A673 (cell line): Measurements from ENCODE around the gene CCDC97. TPM values are rescaled to one million over a fixed set of nuclear protein-coding genes. Genes with fewer than 3 reads are reported as not detected.
"Not testable (repeated sequence)": the region's sequence is repeated elsewhere in the genome, so short reads cannot be mapped to it uniquely, and the experiment has no call there.

Source experiments
- BruUV-seq: library from RNA; stranded (reverse); fragments of 400-500 nt; replicated peaks from 2 replicates; lab custom pipeline; 2021; lab: Mats Ljungman, UMichigan
- CTCF ChIA-PET: fragments of 300-600 bp; sonication (Branson Sonifier 250); formaldehyde crosslinking; loops from one replicate; lab custom pipeline; 2022; ENCODE audit warnings: antibody characterized with exemption; lab: Charles Lee
- POLR2A ChIA-PET: fragments of 300-600 bp; sonication (Branson Sonifier 250); formaldehyde crosslinking; loops from one replicate; lab custom pipeline; 2022; ENCODE audit warnings: antibody characterized with exemption; ENCODE audit not compliant: low non-redundant PET; lab: Charles Lee
- DNase-seq: peaks from one replicate; pipeline ENCODE4 v3.0.0-alpha.2; 2015; ENCODE audit warnings: low spot score
- H3K27ac ChIP-seq: fragments of 200-600 bp; sonication (generic); 2 replicates; pipeline ENCODE4 v1.5.1; 2016; ENCODE audit warnings: mixed run types, low read depth, mild to moderate bottlenecking, mixed read lengths, antibody characterized with exemption, low read length; ENCODE audit not compliant: poor library complexity, severe bottlenecking
- H3K27me3 ChIP-seq: fragments of 200-600 bp; sonication (generic); replicated peaks from 2 replicates; pipeline ENCODE4 v1.6.1; 2017; ENCODE audit warnings: mixed run types, low read depth, mild to moderate bottlenecking, mixed read lengths, antibody characterized with exemption, low read length; ENCODE audit not compliant: insufficient read depth, poor library complexity
- H3K36me3 ChIP-seq: fragments of 200-600 bp; sonication (generic); 2 replicates; pipeline ENCODE4 v1.6.1; 2016; ENCODE audit warnings: mixed run types, mild to moderate bottlenecking, mixed read lengths, antibody characterized with exemption, low read length; ENCODE audit not compliant: insufficient read depth, poor library complexity, severe bottlenecking
- H3K4me1 ChIP-seq: fragments of 200-600 bp; sonication (generic); 2 replicates; pipeline ENCODE4 v1.6.1; 2017; ENCODE audit warnings: mixed run types, mild to moderate bottlenecking, mixed read lengths, antibody characterized with exemption, low read length; ENCODE audit not compliant: insufficient read depth, poor library complexity, severe bottlenecking
- H3K4me3 ChIP-seq: fragments of 200-600 bp; sonication (generic); 2 replicates; pipeline ENCODE4 v1.5.1; 2016; ENCODE audit warnings: low read depth, mixed run types, mild to moderate bottlenecking, mixed read lengths, low read length; ENCODE audit not compliant: poor library complexity, severe bottlenecking
- H3K9me3 ChIP-seq: fragments of 200-600 bp; sonication (generic); 2 replicates; pipeline ENCODE4 v1.6.1; 2016; ENCODE audit warnings: mixed run types, low read depth, mild to moderate bottlenecking, mixed read lengths, antibody characterized with exemption, low read length; ENCODE audit not compliant: poor library complexity, severe bottlenecking
- CTCF ChIP-seq: fragments of 300-800, 200-600 bp; sonication (generic); conservative IDR thresholded peaks from 2 replicates; pipeline ENCODE4 v1.5.1; 2017; ENCODE audit warnings: low read depth, mild to moderate bottlenecking, antibody characterized with exemption, low read length, moderate library complexity, mixed read lengths
- EZH2 ChIP-seq: fragments of 200-600 bp; sonication (generic); IDR thresholded peaks from 2 replicates; pipeline ENCODE4 v1.6.1; 2017; ENCODE audit warnings: borderline replicate concordance, low read depth, mild to moderate bottlenecking, mixed read lengths, antibody characterized with exemption, low read length; ENCODE audit not compliant: poor library complexity, severe bottlenecking
- intact Hi-C: fragments of 100-400 bp; cut with micrococcal nuclease; formaldehyde crosslinking; loops from one replicate; pipeline ENCODE4 v1.10.0; 2022; ENCODE audit not compliant: unreplicated experiment
- total RNA-seq: library from RNA; stranded (reverse); gene quantifications from 2 replicates; pipeline ENCODE4 v1.2.3, GENCODE V29; 2021

Gene CCDC97
- total RNA-seq, 1 experiment from 2014 or later = 40.8 TPM

- POLR2A ChIA-PET = no interaction called here
- no peaks in the 10 kb centered on the region for H3K9me3 ChIP-seq
Measured at GRCh38 chr19:41366089-41366488, 56.1 kb downstream of the CCDC97 start.

GRCh38 chr19:41367848-41368301, 57.9 kb downstream of the CCDC97 start:
- intact Hi-C loops = no loop called here
- Histone ChIP-seq H3K27ac (no peak overlapping the region), H3K27me3 (no peaks in the 10 kb centered on the region), H3K4me3 (no peak overlapping the region), H3K36me3 (no peaks in the 10 kb centered on the region), H3K4me1 (peaks cover 6% of the 10 kb centered on the region), H3K9me3 (no peaks in the 10 kb centered on the region)
- DNase-seq = no peak
- ChIA-PET POLR2A (no interaction called here), CTCF (no interaction called here)
- TF ChIP-seq CTCF = no peak
- TF ChIP-seq EZH2 = no peak
- BruUV-seq = no TSS peak

More at GRCh38 chr19:41366089-41366488, 56.1 kb downstream of the CCDC97 start:
- Histone ChIP-seq H3K4me1 (peaks cover 6% of the 10 kb centered on the region), H3K4me3 (no peak overlapping the region), H3K36me3 (no peaks in the 10 kb centered on the region), H3K27ac (no peak overlapping the region), H3K27me3 (no peaks in the 10 kb centered on the region)
- no TSS peak for BruUV-seq
- intact Hi-C loops = no loop called here
- TF ChIP-seq EZH2 (no peak), CTCF (peak; percentile 31; the same call in 1 of the 2 replicates)
- no peak for DNase-seq
- CTCF ChIA-PET = no interaction called here

GRCh38 chr19:41369769-41370168, 59.8 kb downstream of the CCDC97 start:
- no peak for TF ChIP-seq CTCF
- no peak for TF ChIP-seq EZH2
- no peak for DNase-seq
- no TSS peak for BruUV-seq
- Histone ChIP-seq H3K9me3 (no peaks in the 10 kb centered on the region), H3K36me3 (no peaks in the 10 kb centered on the region), H3K27me3 (no peaks in the 10 kb centered on the region), H3K4me1 (peaks cover 10% of the 10 kb centered on the region), H3K4me3 (no peak overlapping the region), H3K27ac (no peak overlapping the region)
- POLR2A ChIA-PET = no interaction called here
- CTCF ChIA-PET = interaction anchor here (0.7 kb wide), 1 partner anchor 395 kb away, joined by 7 read pairs; no protein-coding TSS in a partner anchor
- intact Hi-C loops = no loop called here

GRCh38 chr19:41371119-41371518, 61.1 kb downstream of the CCDC97 start:
- H3K27ac ChIP-seq, H3K27me3 ChIP-seq, H3K4me3 ChIP-seq, H3K9me3 ChIP-seq, POLR2A ChIA-PET, CTCF ChIA-PET, H3K36me3 ChIP-seq, DNase-seq, intact Hi-C loops, BruUV-seq: not testable (repeated sequence)
- peaks cover 10% of the 10 kb centered on the region for H3K4me1 ChIP-seq
